ENCODE data around the gene TIGD7.
A peak's percentile ranks its signal among the peaks of the same experiment; 100 is the strongest.

TIGD7 gene, protein sequence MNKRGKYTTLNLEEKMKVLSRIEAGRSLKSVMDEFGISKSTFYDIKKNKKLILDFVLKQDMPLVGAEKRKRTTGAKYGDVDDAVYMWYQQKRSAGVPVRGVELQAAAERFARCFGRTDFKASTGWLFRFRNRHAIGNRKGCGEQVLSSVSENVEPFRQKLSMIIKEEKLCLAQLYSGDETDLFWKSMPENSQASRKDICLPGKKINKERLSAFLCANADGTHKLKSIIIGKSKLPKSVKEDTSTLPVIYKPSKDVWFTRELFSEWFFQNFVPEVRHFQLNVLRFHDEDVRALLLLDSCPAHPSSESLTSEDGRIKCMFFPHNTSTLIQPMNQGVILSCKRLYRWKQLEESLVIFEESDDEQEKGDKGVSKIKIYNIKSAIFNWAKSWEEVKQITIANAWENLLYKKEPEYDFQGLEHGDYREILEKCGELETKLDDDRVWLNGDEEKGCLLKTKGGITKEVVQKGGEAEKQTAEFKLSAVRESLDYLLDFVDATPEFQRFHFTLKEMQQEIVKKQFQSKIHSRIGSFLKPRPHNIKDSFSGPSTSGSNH

GRCh38 chr16:3305109-3306068 is at the start of gene TIGD7, which contains the start of gene ZNF75A:
TSS of gene TIGD7 (minus strand) at chr16:3305430. CDS start at chr16:3300614, 4,816 bp downstream.
TSS of gene ZNF75A (plus strand) at chr16:3305497. CDS start at chr16:3308429, 2,932 bp downstream.
- peak; percentile 79 for DNase-seq (ENCODE audit: low read depth)

DNA sequence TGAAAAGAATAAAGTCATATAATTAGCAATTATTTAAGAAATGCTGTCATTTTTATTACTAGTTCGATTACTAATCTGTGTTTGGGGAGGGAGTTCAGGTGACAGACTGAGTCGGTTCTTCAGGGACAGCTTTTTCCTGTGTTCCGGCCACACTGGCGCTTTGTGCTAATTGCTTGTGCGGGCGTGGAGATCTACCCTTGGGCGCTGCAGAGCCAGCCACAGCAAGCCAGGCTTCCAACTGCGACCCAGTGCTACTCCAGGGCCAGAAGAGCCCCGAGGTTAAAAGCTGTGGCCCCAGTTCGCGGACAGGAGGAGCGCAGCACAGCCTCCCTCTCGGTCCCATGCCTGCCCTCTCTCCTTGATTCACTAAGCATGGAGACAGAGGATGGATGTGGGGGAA is 43.9 kb upstream of the TIGD7 start:
- no peak for DNase-seq (ENCODE audit: low read depth)

DNA sequence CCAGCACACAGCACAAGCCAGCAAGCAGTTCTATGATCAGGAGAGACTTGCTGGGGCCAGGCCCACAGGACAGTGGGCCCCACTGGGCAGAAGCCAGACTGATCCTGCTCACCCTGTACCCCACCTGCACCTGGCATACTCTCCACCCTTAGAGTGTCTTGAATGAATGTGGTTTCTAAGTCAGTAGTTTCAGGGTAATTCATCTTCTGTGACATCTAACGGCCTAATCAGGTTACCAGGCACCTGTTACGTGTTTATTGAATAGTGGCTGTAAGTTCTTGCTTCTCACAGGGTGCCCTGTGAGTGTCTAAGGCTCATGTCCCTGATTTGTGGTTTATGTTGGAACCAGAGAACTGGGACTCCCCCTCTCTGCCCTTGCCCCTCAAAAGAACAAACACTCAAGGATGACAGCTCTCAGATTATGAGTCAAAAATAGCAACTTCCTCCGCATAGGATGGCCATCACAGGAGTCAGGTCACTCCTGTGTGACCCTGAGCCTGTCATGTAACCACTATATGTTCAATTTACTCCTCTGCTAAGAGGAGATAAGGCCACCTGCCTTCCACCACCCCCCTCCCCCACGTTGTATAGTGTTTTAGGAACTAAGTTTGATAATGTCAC is 43.4 kb upstream of the TIGD7 start:
- no peak for DNase-seq (ENCODE audit: low read depth)

GRCh38 chr16:3347586-3347985 is 42.4 kb upstream of the TIGD7 start:
- DNase-seq (ENCODE audit: low read depth): no peak

DNA sequence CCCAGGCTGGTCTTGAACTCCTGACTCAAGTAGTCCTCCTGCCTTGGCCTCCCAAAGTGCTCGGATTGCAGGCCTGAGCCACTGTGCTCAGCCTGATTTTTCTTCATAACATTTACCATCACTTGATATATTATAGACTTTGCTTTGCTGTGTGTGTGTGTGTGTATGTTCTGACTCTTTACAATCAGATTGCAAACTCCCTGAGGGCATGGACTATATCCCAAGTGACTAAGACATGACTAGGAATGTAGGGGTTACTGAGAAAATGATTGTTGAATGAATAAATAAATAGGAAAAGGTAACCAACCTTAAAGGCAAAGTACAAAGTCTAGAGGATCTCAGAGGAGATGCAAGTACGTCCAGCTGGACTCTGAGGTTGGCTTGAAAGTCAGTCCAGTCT is 40.8 kb upstream of the TIGD7 start:
- DNase-seq (ENCODE audit: low read depth): no peak

DNA sequence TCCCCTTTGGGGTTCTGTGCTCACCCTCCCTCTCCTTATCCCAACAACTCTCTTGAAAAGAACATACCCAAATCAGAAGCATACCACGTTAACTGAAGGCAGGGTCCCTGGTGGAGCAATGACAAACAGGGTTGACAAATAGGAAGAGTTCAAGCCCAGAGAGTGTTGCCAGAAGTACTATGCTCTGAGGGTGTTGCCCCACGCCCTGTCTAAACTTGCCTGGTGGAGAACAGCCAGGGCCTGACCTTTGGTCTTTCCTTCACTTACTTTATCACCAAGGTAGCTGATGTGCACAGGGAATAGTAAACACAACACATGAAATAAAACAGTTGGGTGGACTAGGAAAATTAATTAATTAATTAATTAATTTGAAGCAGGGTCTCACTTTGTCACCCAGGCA is 23.4 kb upstream of the TIGD7 start:
- DNase-seq (ENCODE audit: low read depth): no peak

- no peak for DNase-seq (ENCODE audit: low read depth)
These were observed 22.9 kb upstream of the TIGD7 start for GRCh38 chr16:3328104-3328503.

GRCh38 chr16:3327514-3327913 is 22.3 kb upstream of the TIGD7 start:
- no peak for DNase-seq (ENCODE audit: low read depth)

DNA sequence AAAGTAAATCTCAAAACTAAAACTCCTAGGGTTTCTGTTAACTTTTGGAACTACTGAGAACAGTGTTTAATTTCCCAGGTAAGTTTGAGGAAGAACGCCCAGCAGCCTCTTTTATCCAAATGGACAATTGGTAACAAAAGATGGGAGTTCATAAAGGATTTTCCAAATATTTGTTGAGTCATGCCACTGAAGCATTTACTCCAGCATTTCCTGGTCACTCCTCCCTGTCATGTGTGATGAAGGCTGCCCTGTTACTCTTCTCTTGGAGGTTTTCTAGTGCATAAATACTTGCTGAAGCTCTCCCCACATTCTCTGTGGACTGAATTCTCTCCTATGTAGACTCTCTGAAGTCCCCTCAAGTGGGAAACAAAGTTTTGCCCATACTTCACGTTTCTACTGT is 16.6 kb upstream of the TIGD7 start:
- DNase-seq (ENCODE audit: low read depth): no peak

DNA sequence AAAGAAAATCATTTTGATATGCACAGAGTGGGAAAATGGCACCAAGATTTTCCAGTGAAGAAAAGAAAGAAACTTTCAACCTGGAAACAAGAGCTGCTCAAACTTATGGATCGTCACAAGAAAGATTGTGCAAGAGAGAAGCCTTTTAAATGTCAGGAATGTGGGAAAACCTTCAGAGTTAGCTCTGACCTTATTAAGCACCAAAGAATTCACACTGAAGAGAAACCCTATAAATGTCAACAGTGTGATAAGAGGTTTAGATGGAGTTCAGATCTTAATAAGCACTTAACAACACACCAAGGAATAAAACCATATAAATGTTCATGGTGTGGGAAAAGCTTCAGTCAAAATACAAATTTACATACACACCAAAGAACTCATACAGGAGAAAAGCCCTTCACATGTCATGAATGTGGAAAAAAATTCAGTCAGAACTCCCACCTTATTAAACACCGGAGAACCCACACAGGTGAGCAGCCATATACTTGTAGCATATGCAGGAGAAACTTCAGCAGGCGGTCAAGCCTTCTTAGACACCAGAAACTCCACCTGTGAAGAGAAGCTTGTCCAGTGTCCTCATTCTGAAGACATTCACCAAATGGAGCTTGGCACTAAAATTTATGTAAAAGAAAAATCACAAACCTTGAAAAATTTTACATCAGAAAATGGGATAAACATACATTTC is 12.2 kb upstream of the TIGD7 start:
- DNase-seq (ENCODE audit: low read depth): no peak

GRCh38 chr16:3311496-3311895 is 6.3 kb upstream of the TIGD7 start:
- DNase-seq (ENCODE audit: low read depth): no peak

DNA sequence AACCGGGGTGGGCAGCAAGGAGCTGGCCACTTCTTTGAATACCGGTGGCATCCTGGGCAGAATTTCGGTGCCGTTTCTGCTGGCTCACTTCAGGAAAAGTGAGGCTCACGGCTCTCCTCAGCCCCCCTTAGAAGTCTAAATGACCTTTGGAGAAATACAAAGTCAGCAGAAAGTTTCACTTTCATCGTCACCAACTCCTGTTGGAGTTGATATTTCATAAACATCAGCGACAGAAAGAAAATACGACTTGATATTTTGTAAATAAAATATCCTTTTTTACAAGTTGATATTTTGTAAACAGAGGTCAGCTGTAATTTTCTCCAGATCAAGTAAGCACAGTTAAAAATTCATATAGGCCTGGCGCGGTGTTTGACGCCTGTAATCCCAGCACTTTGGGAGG is 848 bp upstream of the TIGD7 start:
- DNase-seq (ENCODE audit: low read depth): no peak

GRCh38 chr16:3304370-3304769 is 860 bp downstream of the TIGD7 start:
- no peak for DNase-seq (ENCODE audit: low read depth)

- no peak for DNase-seq (ENCODE audit: low read depth)
These were observed 9.4 kb downstream of the TIGD7 start for GRCh38 chr16:3295783-3296182.

DNA sequence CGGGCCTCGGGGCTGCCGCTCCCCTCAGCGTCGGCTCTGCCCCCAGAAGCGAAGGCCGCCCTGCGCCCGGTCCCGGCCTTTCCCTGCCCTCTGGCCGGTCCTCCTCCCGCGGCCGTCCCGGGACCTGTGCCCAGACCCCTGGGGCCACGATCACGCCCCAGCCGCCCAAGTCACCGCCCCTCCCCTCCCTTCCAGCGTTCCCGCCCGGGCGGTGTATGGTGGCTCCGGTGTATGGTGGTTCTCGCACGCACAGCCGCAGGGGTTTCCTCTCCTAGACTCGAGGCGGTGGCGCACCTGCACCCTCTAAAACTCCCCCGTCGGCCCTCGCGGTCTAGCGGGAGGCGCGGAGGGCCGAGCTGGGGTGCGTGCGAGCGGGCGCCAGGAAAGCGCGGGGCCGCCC is 10.0 kb downstream of the TIGD7 start:
- DNase-seq (ENCODE audit: low read depth): no peak

- no peak for DNase-seq (ENCODE audit: low read depth)
These were observed 12.6 kb downstream of the TIGD7 start for GRCh38 chr16:3292604-3293003.

DNA sequence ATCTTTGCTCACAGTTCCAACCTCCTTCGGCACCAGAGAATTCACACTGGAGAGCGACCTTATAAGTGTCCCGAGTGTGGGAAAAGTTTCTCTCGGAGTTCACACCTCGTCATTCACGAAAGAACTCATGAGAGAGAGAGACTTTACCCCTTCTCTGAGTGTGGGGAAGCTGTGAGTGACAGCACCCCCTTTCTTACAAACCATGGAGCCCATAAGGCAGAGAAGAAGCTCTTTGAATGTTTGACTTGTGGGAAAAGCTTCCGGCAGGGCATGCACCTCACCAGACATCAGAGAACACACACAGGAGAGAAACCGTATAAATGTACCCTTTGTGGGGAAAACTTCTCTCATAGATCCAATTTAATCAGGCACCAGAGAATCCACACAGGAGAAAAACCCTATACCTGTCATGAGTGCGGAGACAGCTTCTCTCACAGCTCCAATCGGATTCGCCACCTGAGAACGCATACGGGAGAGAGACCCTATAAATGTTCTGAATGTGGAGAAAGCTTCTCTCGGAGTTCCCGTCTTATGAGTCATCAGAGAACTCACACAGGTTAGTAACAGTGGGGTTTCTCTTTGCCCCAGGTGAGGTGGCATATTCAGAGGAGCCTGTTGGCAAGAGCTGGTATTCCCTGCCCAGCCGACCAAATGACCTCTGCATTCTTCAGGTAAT is 15.1 kb downstream of the TIGD7 start:
- no peak for DNase-seq (ENCODE audit: low read depth)

DNA sequence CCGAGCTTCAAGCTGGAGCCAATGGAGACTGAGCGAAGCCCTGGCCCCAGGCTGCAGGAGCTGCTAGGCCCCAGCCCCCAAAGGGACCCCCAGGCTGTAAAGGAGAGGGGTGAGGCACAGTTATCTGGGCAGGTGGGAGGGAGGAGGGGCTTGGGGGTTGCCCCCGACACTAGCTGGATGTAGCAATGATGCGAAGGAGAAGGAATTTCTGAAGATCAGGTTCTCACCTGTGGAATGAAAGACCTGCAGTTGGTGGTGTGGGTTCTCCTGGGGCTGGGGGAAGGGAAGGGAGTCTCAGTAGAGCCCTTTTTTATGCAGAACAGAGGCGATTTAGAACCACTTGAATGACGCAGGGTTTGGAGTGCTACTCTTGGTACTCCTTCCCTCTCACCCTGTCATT is 20.1 kb downstream of the TIGD7 start:
- DNase-seq (ENCODE audit: low read depth): no peak

DNA sequence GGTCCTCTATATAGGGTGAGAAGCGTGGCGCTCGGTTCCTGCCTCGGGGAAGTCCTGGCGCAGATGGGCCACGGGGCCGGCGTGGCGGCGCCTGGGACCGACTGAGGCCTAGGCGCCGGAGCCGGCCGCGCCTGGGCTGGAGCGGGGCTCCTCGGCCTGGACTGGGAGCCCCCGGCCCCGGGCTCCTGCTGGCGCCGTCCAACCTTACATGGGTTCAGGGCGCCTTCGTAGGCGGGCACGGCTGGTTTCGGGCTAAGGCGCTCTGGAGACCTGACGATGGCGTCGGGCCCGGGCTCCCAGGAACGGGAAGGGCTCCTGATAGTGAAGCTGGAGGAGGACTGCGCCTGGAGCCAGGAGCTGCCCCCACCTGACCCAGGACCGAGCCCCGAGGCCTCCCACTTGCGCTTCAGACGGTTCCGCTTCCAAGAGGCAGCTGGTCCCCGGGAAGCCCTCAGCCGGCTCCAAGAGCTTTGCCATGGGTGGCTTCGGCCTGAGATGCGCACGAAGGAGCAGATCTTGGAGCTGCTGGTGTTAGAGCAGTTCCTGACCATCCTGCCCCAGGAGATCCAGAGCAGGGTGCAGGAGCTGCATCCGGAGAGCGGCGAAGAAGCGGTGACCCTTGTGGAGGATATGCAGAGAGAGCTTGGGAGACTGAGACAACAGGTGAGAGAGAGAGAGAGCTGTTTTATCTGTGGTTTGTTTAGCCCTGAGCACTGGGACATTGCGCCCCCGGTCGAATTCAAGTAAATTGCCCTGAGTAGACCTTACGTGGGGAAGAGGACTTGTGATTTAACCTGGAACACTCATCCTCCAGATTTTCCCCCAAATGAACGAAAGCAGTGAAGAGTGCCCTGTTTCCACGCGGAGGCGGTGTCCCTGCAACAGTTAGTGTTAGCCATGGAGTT is 21.4 kb downstream of the TIGD7 start:
- DNase-seq (ENCODE audit: low read depth): no peak
